GM19438 (cell line): Measurements from ENCODE around the gene NCBP2.
"Not testable (repeated sequence)": the region's sequence is repeated elsewhere in the genome, so short reads cannot be mapped to it uniquely, and the experiment has no call there.

Source experiments
- ATAC-seq: cut with Tn5 transposase; IDR thresholded peaks from one replicate; pipeline ENCODE4 v1.9.1; 2021; ENCODE audit warnings: low read depth; ENCODE audit not compliant: unreplicated experiment

Gene NCBP2

DNA sequence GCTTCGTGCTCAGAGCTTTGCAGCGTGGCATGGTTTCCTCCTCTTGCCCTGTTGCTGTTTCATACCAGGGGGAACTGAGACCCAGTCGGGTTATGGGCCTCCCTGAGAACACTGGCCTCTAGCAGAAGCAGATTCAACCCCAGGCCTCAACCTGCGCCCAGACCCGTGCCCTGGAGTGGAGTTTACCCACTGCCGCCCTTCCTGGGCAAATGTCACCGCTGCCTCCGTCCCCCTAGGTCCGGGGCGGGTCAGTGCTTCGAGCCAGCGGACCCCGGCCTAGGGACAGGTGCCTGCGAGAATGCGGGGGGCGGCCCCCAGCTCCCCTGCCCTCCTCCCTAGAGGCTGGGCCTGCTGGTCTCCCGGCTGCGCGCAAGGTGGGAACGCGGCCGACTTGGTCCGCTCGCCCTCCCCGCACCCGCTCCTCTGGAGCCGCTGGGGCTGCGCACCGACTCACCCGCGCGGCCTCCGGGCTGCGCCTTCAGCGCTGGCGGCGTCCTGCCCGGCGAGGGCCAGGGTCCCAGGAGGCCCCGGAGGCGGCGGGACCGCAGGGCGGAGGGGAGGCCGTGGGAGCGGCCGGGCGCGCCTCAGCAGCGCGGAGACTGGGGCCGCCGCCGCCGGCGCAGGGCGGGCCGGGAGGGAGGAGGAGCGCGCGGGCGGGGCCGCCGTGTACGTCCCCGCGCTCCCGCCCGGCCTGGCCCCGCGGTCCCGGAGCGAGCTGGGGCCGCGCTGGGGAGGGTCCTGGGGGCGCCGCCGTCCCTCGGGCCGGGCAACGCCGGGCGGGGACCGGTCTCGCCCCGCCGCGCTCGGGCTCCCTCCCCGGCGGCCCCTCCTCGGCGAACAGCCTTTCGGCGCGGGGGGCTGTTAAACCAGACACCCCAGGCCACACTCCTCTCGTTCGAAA, 26.2 kb upstream of the NCBP2 start, which contains the start of gene PIGZ:
PIGZ (minus strand) TSS at position 601 of the 901 bp plus-strand sequence. CDS start 16,802 bp downstream, outside the sequence.
- ATAC-seq: peak; percentile 53

DNA sequence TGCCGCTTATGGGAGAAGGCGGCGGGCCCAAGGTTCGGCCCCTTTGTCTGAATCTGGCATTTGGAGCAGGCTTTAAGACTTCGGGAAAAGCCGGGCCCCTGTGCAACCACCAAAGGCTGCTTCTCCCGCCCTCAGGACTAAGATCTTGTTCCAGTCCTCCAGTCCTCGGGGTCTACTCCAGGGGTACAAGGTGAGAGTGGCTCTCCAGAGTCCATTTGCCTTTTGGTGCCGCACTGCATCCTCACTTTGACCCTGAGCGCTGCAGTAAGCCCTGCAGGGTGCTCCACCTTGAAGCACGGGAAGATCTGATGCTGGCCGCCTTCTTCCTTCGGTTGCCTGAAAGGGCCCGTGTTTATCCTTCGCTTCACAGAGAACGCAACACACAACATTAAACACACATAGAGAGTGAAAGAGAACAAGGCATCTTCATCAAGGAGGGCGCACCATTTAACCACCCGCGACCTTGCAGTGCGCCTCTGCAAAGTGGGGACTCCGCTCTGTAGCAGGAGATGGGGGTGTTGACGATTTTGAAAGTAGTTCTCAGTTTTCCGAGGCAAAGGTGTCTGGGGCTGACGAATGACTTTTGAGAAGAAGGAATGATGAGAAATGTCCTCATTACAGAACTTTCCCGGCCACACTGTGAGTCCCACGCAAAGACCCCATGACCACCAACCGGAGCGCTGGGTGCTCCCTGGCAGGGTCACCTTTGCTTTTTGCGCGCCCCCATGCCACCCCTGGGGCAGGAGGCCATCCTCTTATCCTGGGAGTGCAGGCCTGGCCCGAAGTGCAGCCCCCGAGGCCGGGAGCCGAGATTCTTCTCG, 25.3 kb upstream of the NCBP2 start:
- ATAC-seq: no peak

DNA sequence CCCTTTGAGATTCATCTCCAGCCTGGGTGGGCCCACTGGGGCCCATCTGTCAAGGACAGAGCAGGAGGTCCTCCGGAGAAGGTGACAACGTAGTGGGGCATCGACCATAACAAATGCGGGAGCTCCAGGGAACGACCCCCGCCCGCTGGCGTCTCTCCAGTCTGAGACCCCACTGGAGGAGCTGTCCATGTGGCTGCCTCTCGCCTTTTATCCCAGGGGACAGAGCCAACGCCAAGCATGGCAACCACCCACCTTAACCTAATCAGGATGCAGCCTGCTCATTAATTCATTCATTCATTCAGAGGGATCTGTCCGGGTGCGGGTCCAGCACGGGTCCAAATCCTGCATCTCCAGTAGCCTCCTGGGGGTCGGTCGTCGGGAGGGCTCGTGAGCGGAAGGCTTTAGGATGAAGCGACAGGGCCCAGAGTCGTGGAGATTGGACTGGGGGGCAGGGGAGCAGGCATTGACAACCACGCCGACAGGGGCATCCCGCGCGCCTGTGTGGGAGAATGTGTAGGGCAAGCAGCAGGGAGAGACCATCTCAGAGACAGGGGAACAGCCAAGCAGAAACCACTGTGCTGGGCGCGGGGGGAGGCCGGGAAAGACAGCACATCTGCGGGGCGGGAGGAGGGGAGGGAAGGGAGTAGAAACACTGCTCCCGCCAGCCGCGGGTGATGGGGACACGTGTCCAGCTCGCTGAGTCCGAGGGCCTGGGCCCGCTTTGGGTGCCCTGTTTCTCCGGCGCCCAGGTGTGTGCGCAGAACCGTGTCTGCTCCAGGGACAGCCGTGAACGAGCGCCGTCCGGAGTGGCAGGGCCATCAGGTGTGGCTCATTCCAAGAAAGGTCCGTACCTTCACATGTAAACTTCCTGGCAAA, 24.4 kb upstream of the NCBP2 start:
- ATAC-seq: no peak

DNA sequence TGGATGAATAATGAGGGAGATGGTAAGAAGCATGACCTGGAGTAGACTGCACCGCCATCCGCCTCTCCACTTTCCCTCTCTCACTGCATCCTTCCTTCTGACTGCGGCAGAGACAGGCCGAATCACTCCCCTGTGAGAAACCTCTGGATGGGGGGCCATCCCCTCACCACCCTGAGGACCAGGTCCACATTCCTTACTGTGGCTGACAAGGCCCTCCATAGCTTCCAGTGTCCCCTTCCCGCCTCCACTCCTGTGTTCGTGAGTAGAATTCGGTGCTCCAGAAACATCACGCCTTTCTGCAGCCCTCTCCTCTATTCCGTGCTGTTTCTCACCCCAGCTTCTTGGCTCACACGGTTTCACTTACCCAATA, 23.5 kb upstream of the NCBP2 start:
- ATAC-seq: no peak

DNA sequence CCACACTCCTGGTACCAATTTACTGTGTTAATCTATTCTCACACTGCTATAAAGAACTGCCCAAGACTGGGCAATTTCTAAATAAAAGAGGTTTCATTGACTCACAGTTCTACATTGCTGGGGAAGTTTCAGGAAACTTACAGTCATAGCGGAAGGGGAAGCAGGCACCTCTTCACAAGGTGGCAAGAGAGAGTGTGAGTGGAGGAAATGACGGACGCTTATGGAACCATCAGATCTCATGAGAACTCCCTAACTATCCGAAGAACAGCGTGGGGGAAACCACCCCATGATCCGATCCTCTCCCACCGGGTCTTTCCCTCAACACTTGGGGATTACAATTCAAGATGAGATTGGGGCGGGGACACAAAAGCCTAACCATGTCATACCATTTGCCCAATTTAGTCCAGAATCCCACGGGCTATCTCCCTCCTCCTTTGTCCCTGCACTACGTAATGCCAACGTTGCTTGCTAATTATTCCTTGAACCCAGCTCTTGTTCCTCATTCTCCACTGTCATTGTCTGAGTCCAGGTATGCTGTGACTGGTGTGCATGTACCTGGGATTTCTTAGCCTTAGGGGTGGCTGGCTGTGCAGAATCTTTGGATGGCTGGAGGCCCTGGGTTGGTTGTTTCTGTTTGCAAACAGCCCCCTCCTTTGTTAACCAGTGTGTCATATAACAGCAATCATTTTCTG, 22.9 kb upstream of the NCBP2 start:
- no peak for ATAC-seq

DNA sequence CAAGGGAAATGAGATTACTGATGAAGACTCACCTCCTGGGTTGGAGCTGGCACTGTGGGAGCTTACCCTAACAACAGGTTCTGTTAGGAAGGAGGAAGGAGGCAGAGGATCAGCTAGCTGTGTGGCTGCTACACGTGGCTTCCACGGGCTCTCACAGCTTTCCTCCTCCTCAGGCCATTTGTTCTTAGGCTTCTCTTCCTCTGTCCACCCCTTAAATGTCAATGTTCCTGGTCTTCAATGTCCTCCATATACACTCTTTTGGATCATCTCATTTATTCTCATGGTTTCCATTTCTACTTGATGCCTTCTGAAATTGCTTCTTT, 21.3 kb upstream of the NCBP2 start:
- ATAC-seq: no peak

DNA sequence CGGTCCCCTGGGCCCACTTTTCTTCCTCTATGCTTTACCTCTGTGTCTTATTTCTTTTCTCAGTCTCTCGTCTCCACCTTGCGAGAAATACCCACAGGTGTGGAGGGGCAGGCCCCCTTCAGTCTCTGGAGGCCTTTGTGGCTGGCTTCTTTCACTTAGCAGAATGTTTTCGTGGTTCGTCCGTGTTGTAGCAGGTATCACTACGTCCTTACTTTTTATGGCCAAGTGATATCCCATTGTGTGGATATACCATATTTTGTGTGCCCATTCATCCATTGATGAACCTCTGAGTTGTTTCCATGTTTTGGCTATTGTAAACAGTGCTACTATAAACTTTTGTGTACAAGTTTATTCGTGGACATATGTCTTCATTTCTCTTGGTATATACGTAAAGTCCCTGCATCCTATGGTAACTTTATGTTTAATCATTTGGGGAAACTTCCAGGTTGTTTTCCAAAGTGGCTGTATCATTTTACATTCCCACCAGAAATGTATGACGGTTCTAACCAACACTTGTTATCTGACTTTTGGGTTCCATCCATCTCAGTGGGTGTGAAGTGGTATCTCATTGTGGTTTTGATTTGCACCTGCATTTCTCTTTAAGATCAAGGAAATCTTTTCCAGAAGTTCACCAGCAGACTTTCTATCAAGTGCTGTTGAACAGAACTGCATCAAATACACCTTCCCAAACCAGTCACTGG, 20.8 kb upstream of the NCBP2 start:
- no peak for ATAC-seq

DNA sequence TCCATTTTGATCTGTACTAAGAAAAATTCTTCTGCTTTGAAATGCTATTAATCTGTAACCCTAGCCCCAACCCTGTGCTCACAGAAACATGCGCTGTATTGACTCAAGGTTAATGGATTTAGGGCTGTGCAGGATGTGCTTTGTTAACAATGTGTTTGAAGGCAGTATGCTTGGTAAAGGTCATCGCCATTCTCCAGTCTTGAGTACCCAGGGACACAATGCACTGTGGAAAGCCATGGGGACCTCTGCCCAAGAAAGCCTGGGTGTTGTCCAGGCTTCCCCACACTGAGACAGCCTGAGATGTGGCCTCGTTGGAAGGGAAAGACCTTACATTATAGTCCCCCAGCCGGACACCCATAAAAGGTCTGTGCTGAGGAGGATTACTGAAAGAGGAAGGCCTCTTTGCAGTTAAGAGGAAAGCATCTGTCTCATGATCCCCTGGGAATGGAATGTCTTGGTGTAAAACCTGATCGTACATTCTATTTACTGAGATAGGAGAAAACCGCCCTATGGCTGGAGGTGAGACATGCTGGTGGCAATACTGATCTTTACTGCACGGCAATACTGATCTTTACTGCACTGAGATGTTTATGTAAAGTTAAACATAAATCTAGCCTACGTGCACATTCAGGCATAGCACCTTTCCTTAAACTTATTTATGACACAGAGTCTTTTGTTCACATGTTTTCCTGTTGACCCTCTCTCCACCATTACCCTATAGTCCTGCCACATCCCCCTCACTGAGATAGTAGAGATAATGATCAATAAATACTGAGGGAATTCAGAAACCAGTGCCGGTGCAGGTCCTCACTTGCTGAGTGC, 20.0 kb upstream of the NCBP2 start:
- ATAC-seq: no peak

DNA sequence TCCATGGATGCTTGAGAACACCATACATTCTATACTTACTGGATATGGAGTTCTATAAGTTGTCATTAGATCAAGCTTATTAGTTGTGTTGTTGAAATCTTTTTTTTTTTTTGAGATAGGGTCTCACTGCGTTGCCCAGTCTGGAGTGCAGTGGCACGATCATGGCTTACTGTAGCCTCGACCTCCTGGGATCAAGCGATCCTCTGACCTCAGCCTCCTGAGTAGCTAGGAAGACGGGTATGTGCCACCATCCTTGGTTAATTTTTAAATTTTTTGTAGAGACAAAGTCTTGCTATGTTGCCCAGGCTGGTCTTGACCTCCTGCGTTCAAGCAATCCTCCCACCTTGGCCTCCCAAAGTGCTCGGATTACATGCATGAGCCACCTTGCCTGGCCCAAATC, 12.5 kb upstream of the NCBP2 start:
- no peak for ATAC-seq

DNA sequence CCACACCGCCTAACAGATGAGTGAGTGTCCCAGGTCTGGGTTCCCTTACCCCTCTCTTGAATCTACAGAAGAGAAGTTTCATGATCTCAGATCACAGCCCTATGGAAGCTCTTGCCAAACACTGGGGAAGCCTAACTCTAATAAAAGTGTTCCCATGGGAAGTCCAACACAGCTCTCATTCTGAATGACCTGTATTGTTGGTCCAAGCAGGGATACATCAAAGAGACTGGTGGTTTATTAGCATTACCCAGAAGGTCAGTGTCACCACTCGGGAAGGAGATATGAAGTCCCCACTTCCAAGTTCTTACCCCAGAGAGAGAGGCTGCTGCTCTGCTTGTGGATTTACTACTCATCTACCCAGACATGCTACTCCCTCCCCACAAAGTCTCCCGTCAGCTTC, 9.0 kb upstream of the NCBP2 start:
- ATAC-seq: no peak

DNA sequence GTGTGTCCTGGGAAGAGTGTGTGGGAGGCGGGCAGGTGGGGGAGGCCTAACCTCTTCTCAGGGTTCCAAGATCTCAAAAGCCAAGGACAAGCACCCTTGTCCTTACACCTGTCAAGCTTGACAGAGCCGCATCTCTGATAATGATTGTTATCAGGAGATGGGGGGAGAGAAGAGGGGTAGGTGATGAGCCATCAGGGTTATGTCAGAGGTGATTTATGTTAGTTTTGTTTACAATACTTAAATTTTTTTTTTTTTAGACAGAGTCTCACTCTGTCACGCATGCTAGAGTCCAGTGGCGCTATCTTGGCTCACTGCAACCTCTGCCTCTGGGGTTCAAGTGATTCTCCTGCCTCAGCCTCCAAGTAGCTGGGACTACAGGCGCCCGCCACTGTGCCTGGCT, 7.4 kb upstream of the NCBP2 start:
- no peak for ATAC-seq

DNA sequence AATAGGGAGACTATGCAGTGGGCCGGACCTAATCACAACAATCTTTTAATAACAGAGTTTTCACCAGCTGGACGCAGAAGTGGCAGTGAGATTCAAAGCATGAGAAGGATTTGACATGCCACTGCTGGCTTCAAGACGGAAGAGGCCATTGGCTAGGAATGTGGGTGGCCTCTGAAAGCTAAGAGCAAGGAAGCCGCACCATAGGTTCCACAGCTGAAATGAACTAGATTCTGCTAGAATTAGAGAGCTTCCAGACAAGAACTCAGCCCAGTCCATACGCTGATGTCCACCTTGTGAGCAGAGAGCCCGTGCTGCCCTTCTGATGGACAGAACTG, 6.9 kb upstream of the NCBP2 start:
- ATAC-seq: no peak

DNA sequence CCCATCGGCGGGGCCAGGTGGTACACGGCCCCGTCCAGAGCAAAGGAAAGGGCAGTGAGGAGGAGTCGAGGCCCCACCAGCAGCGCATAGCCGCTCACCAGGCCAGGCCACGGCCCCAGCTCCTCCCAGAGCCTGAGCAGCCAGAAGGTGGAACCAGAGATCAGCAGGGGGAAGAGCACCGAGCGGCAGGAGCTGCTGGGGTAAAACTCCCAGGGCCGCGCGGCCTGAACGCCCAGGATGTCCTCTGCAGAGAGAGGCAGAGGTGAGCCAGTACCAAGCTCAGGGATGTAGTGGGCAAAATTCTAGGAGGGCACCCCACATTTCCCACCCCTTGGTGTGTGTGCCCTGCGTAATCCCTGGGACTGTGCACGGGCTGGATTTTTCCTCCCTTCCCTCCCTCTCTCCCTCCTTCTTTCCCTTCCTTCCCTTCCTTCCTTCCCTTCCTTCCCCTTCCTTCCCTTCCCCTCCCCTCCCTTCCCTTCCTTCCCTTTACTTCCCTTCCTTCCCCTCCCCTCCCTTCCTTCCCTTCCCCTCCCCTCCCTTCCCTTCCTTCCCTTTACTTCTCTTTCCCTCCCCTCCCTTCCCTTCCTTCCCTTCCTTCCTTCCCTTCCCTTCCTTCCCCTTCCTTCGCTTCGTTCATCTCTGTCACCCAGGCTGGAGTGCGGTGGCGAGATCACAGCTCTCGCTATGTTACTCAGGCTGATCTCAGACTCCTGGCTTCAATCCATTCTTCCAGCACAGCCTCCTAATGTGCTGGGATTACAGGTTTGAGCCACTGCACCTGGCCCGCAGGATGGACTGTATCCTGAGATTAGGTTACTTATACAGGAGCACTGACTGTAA, 6.3 kb upstream of the NCBP2 start:
- no peak for ATAC-seq

DNA sequence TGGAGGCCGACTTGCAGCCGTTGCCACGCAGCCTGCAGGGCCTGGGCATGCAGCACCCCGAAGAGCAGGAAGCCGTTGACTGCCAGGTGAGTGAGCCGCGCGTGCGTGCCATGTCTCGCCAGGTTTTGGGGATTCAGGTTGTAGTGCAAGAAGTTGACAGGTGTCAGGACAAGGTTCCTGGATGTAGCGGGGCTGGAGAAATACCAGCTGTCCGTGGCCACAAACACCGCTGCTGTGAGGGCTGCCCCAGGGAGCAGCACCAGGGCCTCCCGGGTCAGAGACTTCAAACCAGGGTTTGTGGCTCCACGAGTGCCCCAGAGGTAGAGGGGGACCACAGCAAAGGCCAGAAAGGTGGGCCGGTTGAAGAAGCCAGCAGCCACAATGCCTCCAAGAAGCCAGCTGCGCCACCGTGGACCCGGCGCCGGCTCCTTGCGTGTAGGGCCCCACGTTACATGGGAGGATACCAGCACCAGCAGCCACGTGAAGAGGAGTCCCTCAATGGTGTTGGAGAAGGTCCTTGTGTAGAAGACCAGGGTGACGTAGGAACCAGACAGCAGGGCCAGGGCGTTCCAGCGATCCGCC, 5.6 kb upstream of the NCBP2 start:
- ATAC-seq: no peak

DNA sequence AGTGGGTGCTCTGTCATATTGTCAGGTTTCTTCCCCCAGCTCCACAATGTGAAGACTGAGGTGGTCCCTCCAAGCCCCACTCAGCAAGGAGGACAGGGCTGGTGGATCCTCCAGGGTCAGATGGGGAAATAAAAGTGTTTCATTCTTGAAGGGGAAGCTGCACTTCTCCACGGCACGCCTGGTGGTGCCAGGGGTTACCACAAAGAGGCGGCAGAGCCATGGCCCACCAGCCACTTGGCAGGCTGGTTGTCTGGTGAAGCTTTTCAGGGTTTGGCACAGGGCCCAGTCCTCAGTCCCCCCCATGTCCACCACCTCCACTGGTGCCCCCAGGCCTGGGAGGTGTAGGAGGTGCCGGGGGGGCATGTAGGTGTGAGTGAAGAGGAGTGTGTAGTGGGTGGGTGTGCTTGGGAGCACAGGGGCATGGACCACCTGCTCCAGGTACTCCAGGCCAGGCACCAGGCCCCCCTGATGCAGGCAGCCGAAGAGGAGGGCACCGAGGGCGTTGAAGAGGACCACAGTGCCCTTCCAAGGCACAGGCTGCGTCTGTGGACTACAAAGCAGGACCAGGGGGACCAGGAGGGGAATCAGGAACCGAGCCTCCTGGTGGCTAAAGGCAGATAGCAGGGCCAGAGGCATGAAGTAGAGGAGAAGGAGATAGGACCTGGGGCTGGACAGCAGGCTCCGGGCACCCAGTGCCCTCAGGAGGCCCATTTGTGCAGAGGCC, 5.0 kb upstream of the NCBP2 start:
- ATAC-seq: no peak

DNA sequence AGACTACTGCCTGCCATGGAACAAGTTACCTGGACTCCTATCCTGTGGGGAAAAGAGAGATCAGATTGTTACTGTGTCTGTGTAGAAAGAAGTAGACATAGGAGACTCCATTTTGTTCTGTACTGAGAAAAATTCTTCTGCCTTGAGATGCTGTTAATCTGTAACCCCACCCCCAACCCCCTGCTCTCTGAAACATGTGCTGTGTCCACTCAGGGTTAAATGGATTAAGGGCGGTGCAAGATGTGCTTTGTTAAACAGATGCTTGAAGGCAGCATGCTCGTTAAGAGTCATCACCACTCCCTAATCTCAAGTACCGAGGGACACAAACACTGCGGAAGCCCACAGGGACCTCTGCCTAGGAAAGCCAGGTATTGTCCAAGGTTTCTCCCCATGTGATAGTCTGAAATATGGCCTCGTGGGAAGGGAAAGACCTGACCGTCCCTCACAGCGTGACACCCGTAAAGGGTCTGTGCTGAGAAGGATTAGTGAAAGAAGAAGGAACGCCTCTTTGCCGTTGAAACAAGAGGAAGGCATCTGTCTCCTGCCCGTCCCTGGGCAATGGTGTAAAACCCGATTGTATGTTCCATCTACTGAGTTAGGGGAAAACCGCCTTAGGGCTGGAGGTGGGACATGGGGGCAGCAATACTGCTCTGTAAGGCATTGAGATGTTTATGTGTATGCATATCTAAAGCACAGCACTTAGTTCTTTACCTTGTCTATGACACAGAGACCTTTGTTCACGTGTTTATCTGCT, 1.9 kb upstream of the NCBP2 start:
- not testable (repeated sequence) for ATAC-seq
